Tongue (tissue), 2 donors: Measurements from ENCODE around the gene RFTN1. TPM values are rescaled to one million over a fixed set of nuclear protein-coding genes. Genes with fewer than 3 reads are reported as not detected.

ENCODE experiments used
- DNase-seq: peaks from one replicate; pipeline ENCODE4 v3.0.0-alpha.2; 2015
- total RNA-seq: library from RNA; depleted of rRNA; stranded (reverse); fragments of >200 nt; gene quantifications from one replicate; pipeline ENCODE4 v1.2.3, GENCODE V29; 2014

Gene RFTN1
- total RNA-seq, 1 donor from 2014 or later = 23.7 TPM

DNA sequence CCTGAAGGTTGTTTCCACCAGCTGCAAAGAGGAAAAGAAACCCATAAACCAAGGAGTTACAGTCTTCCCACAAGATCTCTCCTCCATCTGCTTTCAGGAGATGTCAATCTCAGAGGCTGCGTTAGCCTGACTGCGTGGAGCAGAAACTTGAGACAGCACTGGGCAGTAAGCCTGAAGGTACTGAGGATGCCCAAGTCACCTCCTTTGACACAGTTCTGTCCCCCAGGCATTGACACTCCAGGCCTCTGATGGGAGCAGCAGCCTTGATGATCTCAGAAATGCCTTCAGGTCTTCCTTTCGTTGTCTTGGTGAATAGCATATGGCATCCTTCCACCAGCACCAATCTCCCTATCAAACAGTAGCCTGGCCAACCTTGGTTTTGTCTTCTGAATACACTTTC is 159.2 kb downstream of the RFTN1 start:
- DNase-seq = no peak

DNA sequence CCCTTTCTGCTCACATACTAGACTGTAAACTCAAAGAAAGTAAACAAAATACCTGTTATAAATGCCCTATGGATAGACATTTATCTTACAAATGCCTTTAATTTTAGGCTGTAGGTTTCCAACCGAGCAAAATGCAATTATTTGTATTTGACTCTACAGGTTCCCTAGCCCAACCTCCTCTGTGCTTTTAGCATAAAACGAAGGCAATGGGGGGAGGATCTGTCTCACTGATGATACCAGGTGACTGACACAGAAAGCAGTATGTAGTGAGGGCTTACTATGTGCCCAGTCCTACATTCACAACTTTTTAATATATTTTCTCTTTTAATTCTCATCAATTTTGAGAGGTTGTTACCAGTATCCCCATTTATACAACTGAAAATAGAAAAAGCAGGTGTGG is 161.1 kb downstream of the RFTN1 start:
- DNase-seq = no peak

DNA sequence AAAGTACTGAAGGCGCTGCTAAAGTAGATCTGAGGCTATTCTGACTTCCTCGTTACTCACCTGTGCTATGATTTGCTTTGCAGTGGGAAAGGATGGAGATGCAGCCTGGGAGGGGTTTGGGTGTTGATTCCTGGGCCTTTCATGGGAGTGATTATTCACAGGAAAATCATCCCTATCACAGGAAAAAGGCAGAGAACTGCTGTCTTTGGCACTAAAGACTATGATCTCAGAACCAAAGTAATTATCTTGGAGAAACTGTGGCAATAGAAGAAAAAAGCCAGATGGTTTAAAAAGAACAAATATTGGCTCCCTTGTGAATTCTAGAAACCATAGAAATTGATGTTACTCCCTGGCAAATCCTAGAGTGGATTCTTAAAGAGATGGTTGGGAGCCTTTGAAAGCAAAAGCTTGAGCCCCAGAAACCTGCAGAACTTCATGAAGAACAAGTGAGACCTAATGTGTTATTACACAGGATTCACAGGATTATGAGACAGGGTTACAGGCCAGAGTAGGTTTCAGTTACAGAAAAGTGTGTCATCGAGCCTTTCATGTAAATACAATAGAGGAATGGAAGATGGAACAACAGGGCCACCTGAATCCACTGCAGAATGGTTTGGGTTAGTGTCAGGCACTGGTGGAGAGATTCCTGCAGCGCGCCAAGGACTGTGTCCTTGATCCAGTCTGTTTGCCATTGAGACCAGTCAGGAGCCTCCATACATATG is 162.7 kb downstream of the RFTN1 start:
- DNase-seq = no peak

DNA sequence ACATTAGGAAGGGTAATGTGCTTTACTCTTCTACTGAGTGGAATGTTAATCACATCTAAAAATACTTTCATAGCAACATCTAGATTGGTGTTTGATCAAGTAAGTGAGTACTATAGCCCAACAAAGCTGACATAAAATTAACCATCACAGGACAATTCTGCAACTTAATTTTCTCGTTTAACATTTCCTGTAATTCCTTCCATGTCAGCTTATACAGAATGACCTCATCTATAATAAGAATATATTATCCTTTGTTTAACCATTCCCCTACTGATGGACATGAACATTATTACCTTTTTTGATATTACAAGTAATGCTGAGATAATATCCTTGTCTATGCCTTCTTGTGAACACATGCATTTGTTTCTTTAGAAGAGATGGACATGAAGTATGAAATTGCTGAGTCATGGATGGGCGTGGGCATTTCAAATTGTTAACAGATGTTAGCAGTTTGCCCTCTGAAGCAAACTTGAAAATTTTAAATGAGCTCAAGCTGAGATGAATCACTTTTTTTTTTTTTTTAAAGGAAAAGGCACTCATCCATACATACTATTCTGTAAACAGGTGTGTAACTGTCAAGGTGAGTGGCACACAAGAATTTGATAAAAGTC is 163.4 kb downstream of the RFTN1 start:
- DNase-seq = peak; percentile 80

DNA sequence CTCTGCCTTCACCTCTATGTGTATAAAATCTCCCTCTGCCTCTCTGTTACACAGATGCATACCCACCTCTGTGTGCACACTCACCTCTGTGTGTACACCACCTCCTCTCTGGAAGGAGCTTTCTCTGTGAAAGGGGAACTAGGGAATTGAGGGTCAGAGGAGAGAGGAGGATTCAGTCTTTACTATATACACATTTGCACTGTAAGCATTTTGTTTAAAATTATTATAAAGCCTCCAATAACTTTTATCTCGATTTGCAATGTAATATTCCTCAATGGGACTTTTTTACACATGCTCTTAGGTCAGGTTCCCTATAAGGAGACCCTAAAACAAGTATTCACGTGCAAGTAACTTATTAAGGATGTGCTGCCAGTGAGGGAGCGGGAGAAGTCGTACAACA is 166.0 kb downstream of the RFTN1 start:
- DNase-seq = no peak

DNA sequence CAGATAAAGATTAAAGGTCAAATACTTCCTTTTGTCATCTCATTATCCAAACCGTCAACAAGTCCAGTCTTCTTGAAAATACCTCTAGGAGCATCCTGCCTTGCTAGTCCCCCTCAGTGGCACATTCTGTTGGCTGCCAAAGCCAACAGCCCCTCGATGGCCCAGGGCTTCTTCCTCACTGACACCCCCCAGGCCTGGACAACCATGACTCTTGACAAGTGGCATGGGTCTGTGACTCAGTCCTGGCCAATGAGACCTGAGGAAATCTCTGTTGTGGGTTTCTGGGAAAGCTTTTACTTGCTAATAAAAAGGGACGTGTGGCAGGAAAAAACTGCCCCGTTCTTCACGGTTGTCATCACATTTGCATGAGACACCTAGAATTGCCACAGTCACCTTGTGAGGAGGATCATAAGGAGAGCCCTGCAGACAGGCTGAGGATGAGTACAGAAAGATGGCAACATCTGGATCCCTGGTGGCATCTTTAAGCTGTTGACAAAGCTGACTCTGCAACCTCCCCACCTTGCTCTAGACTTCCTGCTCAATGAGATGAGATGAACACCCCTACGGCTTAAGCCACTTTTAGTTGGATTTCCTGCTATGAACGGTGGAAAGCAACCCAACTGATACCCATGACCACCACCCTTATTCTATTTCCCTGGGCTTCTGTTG is 167.0 kb downstream of the RFTN1 start:
- no peak for DNase-seq

DNA sequence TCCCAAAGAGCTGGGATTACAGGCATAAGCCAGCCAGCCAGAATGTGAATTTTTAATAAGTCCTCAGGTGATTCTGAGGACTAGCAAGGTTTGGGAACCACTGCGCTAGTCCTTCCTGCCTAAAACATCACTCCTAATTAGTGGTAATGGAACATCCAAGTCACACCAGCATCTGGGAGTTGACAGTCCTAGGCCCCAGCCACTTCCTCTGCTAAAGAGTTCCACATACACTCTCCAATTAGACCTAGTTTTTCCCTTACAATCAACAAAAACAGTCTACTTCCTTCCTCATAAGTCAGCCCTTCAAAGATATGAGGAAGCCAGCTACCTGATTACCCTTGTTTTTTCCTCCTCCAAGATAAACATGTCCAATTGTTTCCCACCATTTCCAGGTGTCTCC is 170.4 kb downstream of the RFTN1 start:
- no peak for DNase-seq

DNA sequence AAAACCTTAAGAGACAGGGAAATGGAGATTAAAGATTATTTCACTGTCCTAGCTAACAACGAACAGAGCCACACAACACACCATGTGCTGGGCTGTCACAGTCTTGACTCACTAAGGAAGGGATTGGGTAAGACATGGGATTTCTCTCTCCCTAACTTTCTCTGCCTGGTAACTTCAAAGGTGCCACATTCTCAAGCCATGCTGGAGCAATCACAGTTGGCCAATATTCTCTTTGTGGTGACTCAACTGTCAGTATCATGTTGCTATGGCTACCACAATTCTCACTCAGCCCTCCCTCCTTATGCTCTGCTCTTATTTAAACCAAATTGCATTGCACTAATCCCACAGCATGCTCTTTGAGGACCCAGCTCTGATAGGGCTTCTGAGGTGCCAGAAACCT is 174.5 kb downstream of the RFTN1 start:
- DNase-seq = no peak

DNA sequence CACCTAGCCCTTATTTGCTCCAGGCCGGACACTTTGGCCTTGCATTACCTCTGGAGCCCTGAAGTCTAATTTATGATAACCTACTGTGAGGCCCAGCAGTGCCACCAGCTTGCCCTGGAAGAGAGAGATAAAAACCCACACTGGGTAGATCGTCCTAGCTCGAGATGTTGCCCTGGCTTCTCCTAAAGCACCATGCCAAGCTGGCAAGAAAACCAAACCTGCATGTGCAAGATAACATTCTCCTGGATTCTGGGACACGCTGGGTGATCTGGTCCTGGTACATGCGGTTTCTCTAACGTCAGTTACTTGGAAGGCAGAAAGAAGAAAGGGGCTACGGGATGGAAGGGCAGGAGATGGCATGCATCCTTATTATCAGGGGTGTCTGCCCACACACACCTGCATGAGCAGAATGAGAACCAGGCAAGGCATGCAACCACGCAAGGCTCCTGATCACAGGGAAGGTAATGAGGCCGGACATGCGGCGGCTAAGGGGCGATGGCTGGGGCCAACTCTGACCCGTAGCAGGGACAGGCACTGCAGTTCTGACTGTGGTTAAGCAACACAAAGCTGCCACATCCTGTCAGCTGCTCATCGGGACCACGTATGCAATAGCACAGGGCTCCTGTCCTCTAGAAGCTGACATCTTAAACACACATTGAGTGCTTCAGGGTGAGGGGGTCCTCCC is 175.5 kb downstream of the RFTN1 start:
- no peak for DNase-seq

DNA sequence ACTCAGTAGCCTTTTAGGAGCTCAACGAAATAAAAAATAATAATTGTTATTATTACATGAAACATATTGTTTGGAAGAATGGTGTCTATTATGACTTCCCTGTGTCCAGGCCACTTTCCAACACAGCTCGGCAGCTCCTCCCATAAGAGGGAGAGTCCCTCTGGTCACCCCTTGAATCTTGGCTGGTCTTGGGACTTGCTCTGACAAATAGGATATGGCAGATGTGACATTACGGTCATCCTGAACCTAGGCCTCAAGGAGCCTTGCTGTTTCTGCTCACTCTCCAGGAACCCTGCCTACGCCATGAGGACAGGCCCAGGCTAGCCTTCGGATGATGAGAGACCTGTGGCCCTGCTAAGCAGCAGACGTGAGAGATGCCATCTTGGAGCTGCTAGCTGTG is 176.7 kb downstream of the RFTN1 start:
- no peak for DNase-seq

DNA sequence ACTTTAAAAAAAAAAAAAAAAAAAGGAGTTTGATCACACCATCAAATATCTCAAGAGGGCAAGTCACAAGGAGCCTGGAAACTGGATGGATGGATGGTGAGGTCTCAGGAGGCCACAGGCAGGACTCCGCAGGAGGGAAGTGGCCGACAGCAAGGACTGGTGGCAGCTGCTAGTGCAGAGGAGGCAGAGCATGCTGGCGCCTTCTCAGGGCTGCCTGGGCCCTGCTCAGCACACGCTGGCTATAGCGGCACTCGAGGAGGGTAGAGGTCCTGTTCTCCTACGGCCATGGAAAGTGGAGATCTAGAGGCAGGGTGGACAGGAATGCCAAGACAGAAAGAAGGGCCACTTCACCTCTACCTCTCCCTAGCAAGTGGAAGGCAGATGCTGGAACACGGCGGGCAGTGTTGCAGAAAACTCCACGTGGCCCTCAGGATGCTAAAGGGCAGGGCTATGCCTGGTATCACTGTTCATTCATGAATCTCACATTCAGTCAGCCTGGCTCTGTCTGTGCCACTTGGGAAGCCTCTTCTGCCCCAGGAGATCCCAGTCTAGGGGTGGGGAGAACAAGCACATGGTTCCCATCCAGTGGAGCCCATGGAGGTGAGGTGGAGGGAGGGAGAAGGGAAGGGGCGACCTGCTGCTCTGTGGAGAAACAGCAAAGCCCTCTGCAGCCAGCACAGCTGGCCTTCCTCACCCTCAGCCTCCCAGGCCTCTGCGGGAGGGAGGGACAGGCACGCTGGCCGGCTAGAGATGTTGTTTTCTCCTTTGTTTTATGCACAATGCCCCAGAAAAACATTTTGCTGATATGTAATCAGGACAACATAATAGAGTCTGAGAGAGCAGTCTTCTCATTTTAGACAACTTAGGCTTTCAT is 177.5 kb downstream of the RFTN1 start:
- DNase-seq = no peak

DNA sequence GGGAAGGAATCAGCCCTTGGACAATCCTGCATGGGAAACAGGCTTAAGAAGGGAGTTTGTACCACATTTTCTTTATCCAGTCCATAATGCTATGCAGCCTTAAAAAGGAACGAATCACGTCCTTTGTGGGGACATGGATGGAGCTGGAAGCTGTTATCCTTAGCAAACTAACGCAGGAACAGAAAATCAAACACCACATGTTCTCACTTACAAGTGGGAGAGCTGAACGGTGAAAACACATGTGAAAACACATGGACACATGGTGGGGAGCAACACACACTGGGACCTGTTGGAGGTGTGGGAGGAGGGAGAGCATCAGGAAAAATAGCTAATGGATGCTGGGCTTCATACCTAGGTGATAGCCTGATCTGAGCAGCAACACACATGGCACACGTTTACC is 178.2 kb downstream of the RFTN1 start:
- no peak for DNase-seq

DNA sequence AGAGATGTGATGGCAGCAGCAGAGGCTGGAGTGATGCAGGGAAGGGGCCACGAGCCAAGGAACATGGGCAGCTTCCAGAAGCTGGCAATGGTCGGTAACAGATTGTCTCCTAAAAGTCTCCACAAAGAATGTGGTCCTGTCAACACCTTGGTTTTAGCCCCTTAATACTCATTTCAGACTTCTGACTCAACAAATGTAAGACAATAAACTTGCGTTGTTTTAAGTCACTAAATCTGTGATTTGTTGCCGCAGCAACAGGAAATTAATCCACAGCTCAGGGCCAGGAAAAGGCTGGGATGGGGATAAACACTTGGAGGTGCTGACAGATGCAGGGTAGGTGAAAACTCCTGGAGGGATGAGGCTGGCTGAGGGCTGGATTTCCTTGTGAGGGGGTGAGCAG is 178.6 kb downstream of the RFTN1 start:
- no peak for DNase-seq

DNA sequence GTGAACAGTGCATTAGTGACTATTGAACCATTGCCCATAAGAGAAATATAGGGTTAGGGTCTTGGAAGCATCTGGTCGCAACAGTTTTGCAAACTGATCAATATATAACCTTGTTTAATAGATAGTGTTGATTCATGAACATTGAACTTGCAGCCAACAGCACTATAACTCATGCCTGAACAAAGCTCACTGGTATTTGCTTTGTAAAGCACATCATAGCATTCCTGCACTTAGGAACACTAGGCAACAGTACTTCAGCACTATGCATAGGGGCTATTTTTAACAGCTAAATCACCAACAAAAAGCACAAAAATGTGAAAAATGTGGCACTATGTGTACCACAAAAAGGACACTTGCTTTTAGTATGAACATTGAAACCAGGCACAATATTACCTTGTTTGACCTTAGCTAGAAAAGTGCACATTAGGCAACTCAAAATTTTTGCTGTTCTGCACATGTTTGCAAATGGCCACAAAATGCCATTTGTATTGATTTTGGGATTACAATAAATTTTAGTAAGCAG is 180.5 kb downstream of the RFTN1 start:
- no peak for DNase-seq

DNA sequence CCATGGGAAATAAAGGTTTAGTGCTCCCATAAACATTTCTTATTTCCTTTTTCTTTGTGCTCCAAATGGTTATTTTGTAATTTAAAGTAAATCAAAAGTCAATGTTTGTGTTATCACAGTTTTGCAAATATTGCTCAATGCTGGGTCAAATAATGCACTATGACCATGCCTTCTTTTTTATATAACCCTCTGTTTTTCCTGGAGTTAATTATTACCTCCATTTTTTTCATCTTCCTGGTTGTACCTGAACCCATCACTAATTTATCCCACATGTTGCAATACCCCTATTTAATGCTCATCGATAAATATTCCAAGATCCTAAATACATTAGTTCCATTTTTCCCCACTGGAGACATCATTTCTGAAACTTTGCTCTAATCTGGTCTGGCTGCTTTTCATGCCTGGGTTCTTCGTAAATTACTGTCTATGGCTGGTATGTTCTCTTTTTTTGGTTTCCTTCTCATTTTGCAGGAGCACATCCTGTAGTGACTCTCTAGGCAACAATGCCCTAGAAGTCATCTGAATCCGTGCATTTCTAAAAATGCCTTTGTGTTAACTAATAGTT is 182.1 kb downstream of the RFTN1 start:
- no peak for DNase-seq

DNA sequence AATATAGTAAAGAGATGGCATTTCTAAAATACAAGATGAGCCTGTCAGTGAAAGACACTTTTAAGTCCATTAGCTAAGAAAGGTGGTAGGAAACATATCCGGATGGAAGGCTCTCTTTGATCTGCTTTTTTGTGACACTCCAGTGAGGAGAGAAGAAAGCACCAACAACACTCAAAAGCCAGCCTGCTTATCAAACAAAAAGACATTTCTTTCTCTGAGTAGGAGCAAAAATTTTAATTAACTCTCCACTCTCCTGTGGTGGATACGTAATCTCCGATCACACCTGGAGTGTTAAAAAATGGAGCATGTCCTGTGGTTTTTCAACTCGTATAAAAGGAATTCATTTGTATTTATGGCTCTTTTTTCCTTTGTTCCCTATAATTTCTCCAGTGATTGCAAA is 183.1 kb downstream of the RFTN1 start:
- DNase-seq = no peak

DNA sequence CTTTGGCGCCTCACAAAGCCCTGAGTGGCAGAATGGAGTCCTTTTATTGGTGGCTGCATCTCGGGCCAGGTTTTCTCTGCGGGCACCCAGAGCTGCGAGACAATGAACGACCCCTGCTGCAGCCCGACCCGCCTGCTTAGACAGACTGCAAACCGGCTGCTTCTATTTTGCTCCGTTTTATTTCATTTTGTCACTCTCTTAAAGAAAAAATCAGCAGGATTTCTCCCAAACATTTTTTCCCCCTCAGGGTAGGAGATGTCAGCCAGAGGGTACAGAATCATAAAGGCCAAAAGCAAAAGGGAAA is 183.7 kb downstream of the RFTN1 start:
- DNase-seq = no peak

DNA sequence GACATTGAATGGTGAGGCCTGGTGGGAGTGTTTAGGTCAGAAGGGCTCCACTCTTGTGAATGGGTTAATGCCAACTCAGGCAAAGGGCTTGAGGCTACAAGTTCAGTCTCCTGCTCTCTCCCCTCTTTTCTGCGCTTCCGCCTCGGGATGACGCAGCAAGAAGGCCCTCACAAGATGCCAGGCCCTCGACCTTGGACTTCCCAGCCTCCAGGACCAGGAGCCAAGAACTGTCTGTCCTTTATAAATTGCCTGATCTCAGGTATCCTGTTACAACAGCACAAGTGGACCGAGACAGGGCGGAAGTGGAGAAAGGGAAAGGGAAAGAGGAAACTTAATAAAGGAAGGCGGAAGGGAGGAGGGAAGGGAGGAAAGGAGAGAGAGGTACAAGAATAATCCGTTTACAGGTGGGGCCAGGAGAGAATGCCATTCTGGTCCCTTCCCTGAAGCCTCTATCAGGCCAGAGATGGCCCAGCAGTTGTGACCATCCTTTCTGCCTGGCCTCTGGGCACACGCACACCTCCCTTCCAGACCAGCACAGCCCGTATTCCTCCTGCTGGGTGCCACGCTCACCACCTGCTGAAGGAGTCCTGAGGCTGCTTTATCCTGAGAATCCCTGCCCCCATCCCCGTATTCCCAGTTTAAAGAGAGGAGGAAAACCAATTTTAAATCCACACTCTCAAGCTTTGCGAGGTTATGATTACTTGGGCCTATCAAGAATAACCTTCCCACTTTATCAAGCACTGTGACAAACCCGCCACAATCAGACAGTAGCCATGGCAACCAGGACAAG is 184.3 kb downstream of the RFTN1 start:
- no peak for DNase-seq

DNA sequence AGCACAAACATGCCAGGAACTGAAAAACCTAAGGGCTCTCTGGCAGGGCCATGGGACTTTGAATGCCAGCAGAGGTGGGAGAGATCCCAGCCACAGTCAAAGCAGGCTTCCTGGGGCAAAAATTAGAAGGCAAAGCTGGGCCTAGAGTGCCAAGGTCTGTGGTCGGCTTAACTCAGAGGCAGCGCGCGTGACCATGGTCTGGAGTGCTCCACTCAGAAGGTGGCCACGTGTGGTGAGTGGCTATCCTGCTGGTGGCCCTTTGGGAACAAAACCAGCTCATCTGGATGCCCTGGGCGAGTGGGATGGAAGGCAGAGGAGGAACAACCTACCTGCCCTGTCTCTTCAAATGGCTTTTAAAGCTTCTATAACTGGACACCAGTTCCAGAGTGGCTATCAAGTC is 185.4 kb downstream of the RFTN1 start:
- no peak for DNase-seq

DNA sequence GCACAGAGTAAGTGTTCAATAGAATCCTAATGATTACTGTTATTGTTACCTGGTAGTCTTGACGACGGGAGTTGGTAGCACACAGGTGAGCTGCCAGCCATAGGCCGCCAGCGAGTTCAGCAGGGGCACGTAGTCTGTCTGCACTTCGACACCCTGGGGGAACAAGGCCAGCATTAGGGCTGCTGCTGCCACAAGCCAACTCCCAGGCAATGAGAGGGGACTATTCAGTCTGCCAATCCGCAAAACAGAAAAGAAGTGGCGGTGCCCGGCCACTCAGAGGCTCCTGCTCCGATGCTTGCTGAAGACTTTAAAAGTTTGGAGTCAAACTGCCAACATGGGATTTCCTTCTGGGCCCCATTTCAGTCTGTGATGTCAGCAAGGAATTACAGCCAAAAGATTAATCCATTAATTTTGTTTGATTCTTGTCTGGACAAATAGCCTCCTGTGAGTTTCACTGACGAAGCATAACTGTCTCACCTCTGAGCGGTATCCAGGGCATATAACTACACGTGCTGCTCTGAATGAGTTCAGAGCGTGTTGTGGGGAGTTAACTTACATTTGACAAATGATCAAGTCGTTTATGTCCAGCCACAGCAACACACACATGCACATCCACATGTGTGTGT is 186.7 kb downstream of the RFTN1 start:
- no peak for DNase-seq

DNA sequence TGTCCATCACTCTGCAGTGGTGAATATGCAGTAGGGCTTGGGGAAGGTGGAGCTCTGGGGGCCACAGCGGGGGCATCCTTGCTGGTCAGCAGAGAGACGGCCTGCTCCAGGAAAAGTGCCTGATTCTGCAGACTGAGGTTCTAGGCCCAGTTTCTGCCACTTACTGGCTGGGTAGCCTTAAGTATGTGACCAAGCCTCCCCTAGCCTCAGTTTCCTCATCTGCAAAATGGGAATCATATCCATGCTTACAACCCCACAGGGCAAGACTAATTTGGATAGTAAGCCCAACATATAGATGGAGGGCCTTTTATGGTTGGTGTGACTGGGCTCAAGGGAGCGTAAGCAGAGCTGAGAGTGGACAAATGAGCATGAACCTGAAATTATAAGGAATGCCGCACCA is 187.6 kb downstream of the RFTN1 start:
- DNase-seq = no peak
